G401.6 (cell line): ENCODE measurements around the gene DERL2.

ENCODE experiments used
- FAIRE-seq: peaks from 2 replicates; lab custom pipeline; 2012; peaks lifted over from hg19 to GRCh38; lab: Jason Lieb, UNC

The DERL2 gene

GRCh38 chr17:5485270-5486205, at the start of gene DERL2:
DERL2 (minus strand) TSS chr17:5486178; CDS start chr17:5486161, 17 bp downstream.
- FAIRE-seq = no peak

- FAIRE-seq = no peak
Measured at GRCh38 chr17:5535436-5535835, 49.5 kb upstream of the DERL2 start.

- FAIRE-seq = no peak
Measured at GRCh38 chr17:5533486-5534315, 47.7 kb upstream of the DERL2 start.

DNA sequence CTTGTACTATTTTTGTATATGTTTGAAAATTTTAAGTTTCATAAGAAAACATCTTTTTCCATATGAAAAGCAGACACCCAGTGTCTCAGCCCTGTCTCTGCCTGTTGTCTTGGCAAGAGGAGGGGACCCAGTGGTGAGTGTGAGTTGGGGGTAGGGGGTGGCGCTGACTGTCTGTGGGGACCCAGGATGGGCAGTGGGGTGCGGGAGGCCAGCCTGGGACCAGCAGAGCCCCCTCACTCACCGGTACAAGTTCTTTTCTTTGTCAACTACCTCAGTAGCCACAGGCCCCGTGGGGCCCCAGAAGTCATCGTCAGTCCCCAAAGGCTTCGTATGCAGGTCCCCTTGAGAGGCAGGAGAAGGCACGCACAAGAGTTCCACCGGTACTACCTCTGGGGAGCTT, 46.6 kb upstream of the DERL2 start:
- no peak for FAIRE-seq

DNA sequence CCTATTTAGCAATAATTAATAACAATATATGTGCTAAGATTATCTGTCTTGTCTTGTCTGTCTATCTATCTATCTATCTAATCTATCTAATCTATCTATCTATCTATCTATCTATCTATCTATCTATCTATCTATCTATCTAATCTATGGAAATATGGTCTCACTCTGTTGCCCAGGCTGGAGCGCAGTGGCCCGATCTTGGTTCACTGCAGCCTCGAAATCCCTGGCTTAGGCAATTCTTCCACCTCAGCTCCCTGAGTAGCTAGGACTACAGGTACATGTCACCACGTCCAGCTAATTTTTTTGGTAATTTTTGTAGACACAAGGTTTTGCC, 45.1 kb upstream of the DERL2 start:
- FAIRE-seq = no peak

DNA sequence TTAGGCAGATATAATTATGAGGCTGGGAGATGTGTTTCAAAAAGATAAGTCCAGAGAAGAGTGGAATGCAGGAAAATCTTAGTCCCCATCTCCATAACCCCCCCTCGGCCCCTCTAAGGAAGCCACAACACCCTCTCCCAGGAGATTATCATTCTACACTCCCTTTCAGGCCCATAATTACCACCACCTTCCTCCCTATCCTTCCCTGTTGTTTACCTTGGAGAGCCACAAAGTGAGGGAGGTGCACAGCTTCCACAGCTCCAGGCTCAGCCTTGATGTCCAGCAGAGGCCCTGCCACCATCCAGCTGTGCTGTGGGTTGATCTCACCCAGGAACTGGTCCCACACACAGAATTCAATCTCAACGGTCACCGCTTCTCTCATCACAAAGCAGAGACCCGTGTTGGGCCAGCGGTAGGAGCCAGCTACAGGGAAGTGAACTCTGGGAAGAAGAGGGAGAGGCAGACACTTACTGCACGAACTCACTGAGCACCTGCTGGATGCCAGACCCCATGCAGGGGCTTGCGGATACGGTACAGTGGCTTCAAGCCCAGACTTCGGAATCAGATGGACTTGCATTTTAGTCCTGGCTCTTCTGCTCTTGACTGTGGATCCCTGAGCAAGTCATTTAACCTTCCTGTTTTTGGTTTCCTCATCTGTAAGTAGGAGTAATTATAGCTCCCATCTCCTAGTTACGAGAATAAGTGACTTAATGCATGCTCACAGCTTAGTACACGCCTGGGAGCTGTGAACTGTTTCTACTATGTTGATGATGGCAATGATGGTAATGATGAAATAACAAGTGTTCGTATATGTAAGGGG, 44.5 kb upstream of the DERL2 start:
- FAIRE-seq = no peak

- FAIRE-seq = no peak
Measured at GRCh38 chr17:5527601-5528250, 41.7 kb upstream of the DERL2 start.

DNA sequence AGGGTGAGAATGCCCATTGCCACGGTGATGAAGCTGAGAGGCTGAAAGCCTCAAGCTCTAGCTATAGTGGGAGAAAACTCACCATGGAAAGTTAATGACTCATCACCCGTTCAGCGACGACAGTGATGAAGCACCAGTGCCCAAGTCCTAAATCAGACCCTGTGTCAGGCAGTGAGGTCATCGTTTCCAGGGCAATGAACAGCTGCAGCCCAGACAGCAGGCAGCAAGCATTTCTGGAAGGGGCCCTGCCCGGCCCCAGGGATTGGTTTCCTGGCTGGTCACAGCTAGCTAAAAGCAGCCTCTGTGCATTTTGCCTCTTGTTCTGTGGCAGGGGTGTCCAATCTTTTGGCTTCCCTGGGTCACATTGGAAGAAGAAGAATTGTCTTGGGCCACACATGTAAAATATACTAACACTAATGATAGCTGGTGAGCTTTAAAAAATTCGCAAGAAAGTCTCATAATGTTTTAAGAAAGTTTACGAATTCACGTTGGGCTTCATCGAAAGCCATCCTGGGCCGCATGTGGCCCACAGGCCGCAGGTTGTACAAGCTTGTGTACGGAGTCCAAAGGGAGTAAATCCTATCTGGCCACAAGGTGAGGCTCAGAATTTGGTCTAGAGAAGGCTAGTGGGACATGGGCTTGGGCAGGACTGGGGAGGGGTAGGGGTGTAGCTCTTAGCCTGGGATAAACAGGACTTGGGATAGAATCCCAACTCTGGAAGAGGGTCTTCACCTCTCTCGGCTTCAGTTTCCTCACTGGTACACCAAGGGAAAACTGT, 41.0 kb upstream of the DERL2 start:
- no peak for FAIRE-seq

DNA sequence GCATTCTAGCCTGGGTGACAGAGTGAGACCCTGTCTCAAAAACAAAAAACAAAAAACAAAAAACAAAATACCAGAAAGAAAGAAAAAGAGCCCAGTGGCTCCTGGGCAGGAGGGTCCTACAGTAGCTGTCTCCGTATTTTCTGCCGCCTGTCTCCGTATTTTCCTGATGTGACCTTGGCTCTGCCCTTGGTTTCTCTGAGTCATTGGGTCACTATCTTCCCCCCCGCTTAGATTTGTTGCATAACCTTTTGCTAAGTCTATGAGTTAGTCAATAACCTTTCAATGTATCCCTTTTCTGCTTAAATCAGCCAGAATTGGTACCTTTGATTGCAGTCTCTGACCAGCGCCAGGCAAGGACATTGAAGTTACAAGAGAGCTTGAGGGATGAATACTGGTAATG, 37.3 kb upstream of the DERL2 start:
- no peak for FAIRE-seq

GRCh38 chr17:5522476-5522875, 36.5 kb upstream of the DERL2 start:
- no peak for FAIRE-seq

- no peak for FAIRE-seq
Measured at GRCh38 chr17:5516060-5516792, 30.2 kb upstream of the DERL2 start.

DNA sequence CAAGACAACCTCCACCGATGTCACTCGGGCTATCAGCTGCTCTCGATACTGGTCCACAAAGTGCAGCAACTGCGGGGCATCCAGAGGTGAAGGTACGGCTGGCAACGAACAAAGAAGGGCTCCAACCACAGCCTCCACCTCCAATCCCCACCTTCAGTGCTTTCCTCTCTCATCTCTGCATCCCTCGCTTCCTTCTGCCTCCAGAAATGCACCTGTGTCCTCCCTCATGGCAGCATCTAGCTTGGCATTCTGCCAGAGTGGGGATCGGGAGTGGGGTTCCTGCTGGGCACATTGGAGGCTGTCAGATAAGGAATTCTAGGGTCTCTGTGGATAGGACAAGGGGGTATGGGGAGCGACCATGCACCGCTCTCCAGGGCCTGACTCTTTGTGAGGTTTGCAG, 29.0 kb upstream of the DERL2 start:
- no peak for FAIRE-seq

- no peak for FAIRE-seq
Measured at GRCh38 chr17:5513628-5514027, 27.6 kb upstream of the DERL2 start.

- no peak for FAIRE-seq
Measured at GRCh38 chr17:5511401-5512225, 25.6 kb upstream of the DERL2 start.

GRCh38 chr17:5510771-5511170, 24.8 kb upstream of the DERL2 start:
- FAIRE-seq = no peak

DNA sequence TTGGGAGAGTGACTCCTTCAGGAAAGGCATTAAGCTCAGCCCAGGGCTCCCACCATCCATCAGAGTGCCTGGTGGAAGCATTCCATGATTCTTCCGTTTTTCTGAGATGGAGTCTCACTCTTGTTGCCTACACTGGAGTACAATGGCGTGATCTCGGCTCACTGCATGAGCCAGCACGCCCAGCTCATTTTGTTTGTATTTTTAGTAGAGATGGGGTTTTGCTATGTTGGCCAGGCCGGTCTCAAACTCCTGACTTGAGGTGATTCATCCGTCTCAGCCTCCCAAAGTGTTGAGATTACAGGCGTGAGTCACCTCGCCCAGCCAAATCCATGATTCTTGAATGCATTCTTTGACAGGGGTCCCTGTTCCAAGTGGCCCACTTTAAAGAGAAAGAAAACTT, 23.5 kb upstream of the DERL2 start:
- no peak for FAIRE-seq

GRCh38 chr17:5508810-5509209, 22.8 kb upstream of the DERL2 start:
- no peak for FAIRE-seq

- FAIRE-seq = no peak
Measured at GRCh38 chr17:5506307-5506706, 20.3 kb upstream of the DERL2 start.

GRCh38 chr17:5502552-5502951, 16.6 kb upstream of the DERL2 start:
- no peak for FAIRE-seq

GRCh38 chr17:5501685-5502084, 15.7 kb upstream of the DERL2 start:
- FAIRE-seq = no peak
